ENCODE measurements around the gene ABCB7. TPM values are rescaled to one million over a fixed set of nuclear protein-coding genes. Genes with fewer than 3 reads are reported as not detected.

The ABCB7 gene
- total RNA-seq, 1 experiment from 2014 or later, result 20.8 TPM

Small RNA genes within 50 kb of the gene (small RNA-seq; reads per million reads assigned to genes)
- gene BUD31P2 (0 reads per million in 2 experiments), gene RNU6-562P (0 reads per million in 2 experiments)

Other genes with a start within 250 kb of the ABCB7 start
- not detected in 2 replicates for gene NEXMIF, start 230.8 kb downstream of the ABCB7 start, total RNA-seq (2014; rRNA removed; shearing (Covaris generic))
- gene UPRT, start 117.8 kb upstream of the ABCB7 start, total RNA-seq (2014; rRNA removed; shearing (Covaris generic)), result 10.4 TPM in 2 replicates